Activated CD8-positive, alpha-beta memory T cell treated with anti-CD3 and anti-CD28 coated beads, Interleukin-2, amount 50 U/mL, for 48 hours (primary cell): ENCODE data around the gene PAMR1.
"Not testable (repeated sequence)": the region's sequence is repeated elsewhere in the genome, so short reads cannot be mapped to it uniquely, and the experiment has no call there.

Experiments
- DNase-seq: peaks from one replicate; pipeline ENCODE4 v3.0.0-alpha.2; 2020

The PAMR1 gene

GRCh38 chr11:35525501-35526175 is at the start of gene PAMR1:
Gene PAMR1 (minus strand): TSS chr11:35525616. CDS start chr11:35525585, 31 bp downstream.
- no peak for DNase-seq

GRCh38 chr11:35571696-35572095 is 46.3 kb upstream of the PAMR1 start:
- no peak for DNase-seq

- no peak for DNase-seq
Observed at GRCh38 chr11:35567737-35568465, 42.5 kb upstream of the PAMR1 start.

- no peak for DNase-seq
Observed at GRCh38 chr11:35566885-35567284, 41.5 kb upstream of the PAMR1 start.

GRCh38 chr11:35566181-35566580 is 40.8 kb upstream of the PAMR1 start:
- DNase-seq, result no peak

GRCh38 chr11:35564245-35564595 is 38.8 kb upstream of the PAMR1 start:
- DNase-seq, result no peak

GRCh38 chr11:35563484-35564244 is 38.2 kb upstream of the PAMR1 start:
- DNase-seq, result no peak

GRCh38 chr11:35559949-35560348 is 34.5 kb upstream of the PAMR1 start:
- DNase-seq, result no peak

GRCh38 chr11:35558513-35558912 is 33.1 kb upstream of the PAMR1 start:
- DNase-seq, result no peak

- DNase-seq, result no peak
Observed at GRCh38 chr11:35555488-35555887, 30.1 kb upstream of the PAMR1 start.

GRCh38 chr11:35554491-35555437 is 29.3 kb upstream of the PAMR1 start:
- DNase-seq, result no peak

GRCh38 chr11:35553831-35554230 is 28.4 kb upstream of the PAMR1 start:
- no peak for DNase-seq

- DNase-seq, result no peak
Observed at GRCh38 chr11:35553021-35553420, 27.6 kb upstream of the PAMR1 start.

- DNase-seq, result no peak
Observed at GRCh38 chr11:35552616-35553015, 27.2 kb upstream of the PAMR1 start.

GRCh38 chr11:35550374-35551036 is 25.1 kb upstream of the PAMR1 start:
- no peak for DNase-seq

GRCh38 chr11:35549787-35550186 is 24.4 kb upstream of the PAMR1 start:
- DNase-seq, result no peak

- no peak for DNase-seq
Observed at GRCh38 chr11:35548925-35549561, 23.6 kb upstream of the PAMR1 start.

- not testable (repeated sequence) for DNase-seq
Observed at GRCh38 chr11:35547995-35548394, 22.6 kb upstream of the PAMR1 start.

GRCh38 chr11:35546317-35546716 is 20.9 kb upstream of the PAMR1 start:
- DNase-seq, result no peak

GRCh38 chr11:35545391-35546003 is 20.1 kb upstream of the PAMR1 start:
- DNase-seq, result no peak

GRCh38 chr11:35543481-35543880 is 18.1 kb upstream of the PAMR1 start:
- DNase-seq, result no peak
